ENCODE results near the gene WNT10A.

The WNT10A gene

DNA sequence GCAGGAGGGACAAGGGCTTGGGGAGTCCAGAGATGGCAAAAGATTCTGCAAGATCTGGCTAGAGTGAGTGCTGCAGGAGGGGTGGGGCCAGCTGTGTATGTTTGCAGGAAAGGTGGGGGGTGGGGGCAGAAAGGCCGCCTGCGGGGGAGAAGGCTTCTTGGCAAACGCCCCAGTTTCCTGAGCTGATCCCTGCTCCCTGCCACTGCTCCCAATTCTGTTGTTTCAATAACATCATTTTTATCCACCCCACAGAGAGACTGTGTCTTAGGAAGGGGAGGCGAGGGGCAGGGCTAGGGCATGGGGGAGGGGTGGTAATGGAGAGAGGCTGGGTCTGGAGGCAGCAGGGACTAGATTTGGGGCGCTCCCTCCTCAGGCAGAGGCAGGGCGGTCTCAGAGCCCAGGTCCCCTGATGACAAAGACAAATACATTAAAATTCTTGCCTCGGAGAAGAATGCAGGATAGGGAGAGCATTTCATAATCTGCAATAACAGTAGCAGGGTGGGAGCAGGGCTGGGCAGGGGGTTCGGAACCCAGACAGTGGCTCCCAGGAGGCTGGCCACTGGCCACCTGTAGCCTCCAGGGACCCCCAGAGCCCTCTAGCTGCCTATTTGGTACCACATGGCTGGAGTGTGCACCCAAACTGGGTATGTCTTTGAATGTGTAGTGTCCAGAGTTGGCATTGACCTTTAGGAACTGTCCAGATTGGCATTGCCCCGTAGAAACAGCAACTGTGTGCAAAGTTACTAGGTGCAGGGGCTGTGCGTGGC is 23.1 kb upstream of the WNT10A start:
- DNase-seq (ENCODE audit: low spot score), result no peak

DNA sequence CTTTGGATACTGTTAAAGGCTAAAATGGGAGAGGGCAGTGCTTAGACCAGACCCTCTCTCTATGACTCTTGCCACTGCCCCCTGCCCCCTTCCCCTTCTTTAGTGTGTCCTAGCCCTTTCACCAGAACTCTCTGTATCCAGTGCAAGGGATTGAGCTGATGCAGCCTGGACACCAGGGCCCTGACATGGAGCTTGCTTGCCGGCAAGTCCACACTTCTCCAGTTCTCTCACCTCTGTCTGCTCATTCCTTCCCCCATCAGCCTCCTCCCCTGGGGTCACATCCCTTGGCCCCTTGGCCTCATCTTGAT is 22.6 kb upstream of the WNT10A start:
- no peak for DNase-seq (ENCODE audit: low spot score)

DNA sequence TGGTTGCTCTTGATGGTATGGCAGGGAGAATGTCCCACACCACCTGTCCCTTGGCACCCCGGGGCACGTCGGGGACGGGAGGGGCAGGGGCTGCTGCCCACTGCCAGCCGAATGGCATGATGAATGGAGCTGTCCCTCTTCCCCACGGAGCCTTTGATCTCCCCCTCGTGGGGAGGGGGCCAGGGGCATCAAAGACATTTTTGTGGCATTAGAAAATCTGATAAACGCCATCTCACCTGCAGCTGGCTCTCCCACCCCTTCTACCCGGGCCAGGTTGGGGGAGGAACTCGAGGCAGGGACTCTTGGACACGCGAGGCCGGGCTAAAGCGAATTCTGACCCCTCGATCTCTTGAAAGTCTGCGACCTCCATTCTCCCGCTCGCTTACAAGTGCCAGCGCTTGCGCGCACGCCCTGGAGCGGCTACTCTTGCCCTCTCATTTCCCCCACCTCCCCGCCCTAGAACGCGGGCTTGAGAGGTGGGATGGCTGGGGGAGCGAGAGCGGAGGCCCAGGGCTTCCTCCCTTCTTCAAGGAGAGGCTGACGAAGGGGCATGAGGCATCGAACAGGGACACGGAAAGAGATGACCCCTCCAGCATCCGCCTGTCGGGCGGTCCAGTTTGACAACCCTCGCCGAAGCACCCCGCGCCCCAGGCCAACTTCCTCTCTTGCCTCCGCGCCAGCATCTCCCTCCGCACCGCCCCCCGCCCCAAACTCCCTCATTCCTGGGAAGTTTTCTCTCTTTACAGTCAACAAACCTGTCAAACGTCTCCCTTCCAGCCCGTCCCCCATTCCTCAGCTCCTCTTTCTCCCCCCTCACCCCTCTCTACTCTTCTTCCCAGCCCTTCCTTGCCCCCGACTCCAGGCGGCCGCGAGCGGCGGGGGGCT is 21.7 kb upstream of the WNT10A start:
- peak; percentile 49 for DNase-seq (ENCODE audit: low spot score)

DNA sequence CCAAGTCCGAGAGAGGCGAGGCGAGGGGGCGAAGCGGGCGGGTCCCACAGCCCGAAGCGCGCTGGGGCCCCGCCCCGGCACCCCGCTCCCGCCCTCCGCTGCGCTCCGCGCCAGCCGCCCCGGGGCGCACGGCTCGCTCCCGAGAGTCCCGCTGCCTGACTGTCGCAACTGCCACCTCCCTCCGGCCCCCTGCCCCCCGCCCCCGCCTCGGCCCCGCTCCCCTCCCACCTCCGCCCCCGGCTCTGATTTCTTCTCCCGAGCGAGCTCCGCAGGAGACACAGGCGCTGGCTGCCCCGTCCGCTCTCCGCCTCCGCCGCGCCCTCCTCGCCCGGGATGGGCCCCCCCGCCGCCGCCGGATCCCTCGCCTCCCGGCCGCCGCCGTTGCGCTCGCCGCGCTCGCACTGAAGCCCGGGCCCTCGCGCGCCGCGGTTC is 21.1 kb upstream of the WNT10A start, which contains the start of gene WNT6:
WNT6 (plus strand) TSS at position 250 of the 432 bp plus-strand sequence. CDS start 233 bp downstream, outside the sequence.
- DNase-seq (ENCODE audit: low spot score), result peak; percentile 65

DNA sequence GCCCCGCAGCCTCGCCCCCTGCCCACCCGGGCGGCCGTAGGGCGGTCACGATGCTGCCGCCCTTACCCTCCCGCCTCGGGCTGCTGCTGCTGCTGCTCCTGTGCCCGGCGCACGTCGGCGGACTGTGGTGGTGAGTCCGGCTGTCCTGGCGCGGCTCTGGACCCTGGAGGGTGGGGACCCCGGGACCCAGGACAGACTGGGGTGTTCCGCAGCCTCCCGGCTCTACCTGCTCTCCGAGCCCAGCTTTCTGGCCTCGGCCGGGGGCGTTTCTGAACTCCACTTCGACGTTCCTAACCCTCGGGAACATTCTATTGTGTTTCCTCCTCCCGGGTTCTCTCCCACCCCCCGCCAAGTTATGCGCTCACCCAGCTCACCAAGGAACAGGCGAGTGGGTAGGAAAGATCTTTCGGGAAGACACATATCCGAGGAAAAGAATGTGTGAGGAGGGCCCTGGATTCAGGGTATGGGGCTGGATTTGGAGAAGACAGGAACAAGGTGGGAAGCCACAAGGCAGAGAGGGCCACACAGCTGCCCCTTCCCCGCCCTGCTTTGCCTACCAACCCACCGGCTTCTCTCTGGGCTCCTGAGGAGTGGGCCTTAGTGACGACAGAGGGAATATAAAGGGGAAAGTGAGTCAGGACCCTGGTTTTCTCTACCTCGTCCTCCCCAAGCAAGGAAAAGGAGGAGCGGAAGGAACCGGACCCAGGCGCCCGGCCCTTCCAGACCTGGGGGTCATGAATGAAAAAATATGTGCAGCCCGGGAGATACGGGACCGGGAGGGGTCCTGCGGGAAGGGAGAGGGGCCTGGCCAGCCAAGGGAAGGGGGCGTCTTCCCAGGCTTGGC is 20.4 kb upstream of the WNT10A start:
- DNase-seq (ENCODE audit: low spot score), result peak; percentile 38

DNA sequence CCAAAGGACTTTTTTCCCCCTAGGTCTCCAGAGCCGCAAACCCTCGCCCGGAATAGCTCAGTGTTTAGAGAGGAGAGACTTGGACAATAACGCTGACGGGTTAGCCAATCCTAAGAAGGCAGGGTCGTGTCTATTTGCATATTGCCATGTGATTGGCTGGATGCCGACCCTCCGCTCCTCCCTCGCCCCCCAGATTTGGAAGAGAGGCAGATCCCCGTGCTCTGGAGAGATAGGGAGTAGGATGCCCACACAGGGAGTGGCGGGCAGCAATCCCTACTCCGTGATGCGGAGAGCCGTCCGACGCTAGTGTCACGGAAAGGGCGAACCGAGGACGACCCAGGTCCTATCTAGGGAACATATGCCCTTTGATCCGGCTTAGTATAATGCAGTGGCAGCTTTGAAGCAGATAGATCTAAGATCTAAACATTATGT is 19.7 kb upstream of the WNT10A start:
- DNase-seq (ENCODE audit: low spot score), result peak; percentile 76

DNA sequence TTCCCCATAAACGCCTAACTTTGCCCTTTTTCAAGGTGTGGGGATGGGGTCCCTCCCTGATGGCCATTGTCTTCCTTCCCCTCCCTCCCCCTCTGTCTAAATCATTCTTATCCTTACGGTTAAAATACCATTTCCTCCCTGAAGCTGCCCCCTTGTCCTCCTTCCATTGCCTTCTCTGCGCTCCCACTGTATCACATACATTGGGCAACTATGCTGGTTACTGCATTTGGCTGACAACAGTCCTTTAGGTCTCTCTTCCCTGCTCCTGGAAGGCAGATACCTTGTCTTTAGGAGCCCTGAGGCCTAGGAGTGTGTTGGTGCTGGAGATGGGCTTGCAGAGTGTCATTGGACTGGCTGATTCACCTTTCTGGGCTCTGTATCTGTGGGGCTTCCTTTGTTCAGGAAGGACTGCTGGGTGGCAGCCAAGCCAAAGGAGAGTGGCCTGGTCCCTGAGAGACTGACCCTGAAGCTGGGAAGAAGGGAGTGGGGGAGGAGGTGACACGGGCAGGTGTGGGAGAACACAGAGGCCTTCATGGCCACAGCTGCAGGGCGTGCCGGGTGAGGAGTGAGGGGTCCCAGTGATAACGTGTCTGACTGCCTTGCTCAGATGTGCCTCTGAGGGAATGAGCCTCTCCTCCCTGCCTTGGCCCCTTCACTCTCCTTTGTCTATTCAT is 18.9 kb upstream of the WNT10A start:
- peak; percentile 45 for DNase-seq (ENCODE audit: low spot score)

DNA sequence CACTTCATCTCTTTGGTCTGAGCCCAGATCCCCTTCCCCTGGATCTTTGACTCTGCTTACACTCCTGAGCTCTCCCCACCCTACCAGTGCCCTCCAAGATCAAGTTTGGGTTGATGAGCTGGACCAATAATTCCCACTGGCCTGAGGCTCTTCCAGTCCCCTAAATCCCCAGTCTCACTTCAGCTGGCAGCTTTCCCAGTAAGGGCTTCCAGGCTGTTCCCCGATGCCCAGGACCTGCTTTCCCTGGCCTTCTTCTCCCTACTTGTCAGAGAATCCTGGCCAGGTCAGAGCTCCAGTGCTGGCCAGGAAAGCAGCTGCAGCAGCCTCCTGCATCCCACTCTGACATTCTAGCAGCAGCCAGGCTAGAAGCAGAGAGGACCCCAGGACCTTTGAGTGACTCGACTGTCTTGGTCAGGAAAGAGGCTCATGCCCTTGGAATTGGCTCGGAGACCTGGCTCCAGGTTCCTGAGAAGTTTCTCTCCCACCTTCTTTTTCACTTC is 17.6 kb upstream of the WNT10A start:
- no peak for DNase-seq (ENCODE audit: low spot score)

DNA sequence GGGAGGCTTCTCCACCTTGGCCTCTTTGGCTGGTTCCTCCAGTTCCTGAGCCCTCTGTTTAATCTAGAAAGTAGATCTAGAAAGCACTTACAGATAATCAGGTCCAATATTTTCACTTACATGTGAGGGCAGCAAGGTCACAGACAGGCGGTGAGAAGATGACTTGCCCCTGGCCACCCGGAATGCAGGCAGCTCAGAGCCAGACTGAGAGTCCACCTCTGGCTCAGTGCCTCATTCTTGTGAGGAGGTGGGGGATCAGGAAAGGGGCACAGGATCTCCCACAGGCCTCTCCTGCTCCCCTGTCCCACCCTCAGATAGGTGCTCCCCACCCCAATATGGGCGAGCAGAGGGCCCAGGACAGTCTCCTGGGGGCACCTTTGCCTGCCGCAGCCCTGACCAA is 15.3 kb upstream of the WNT10A start:
- DNase-seq (ENCODE audit: low spot score), result no peak

DNA sequence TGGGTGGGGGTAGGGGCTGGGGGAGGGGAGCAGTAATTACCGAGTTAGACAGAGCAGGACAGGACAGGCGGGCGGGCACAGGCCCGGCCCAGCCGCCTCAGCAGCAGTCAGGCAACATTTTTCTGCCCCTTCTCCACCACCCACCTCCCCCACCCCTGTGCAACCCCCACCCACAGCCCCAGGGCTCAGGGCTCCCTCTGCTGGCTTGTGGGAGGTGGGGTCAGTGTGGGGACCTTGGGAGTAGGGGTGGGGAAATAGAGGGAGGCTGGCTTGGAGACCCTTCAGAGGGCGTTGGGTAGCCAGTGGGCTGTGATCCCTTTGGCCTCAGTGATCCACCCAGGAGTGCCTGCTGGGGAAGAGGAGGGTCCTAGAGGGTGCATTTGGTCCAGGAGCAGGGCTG is 14.7 kb upstream of the WNT10A start:
- DNase-seq (ENCODE audit: low spot score), result no peak

DNA sequence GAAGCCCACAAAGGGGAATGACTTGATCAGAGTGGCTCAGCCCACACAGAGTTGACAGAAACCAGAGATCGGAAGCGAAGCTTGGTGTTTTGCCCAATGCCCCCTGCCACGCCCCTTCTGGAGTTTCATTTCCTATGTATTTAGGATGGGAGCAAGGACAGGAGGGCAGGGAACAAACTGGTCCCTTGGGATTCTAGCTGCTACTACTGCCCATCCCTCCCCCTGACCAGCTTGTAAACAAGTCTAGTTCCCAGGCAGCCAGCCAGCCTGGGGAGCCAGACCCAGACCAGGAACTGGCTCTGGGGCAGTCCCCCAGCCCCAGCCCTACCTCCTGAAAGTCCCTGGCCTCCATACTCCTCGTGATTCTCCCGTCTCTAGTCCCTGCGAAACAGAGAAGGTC is 12.8 kb upstream of the WNT10A start:
- no peak for DNase-seq (ENCODE audit: low spot score)

DNA sequence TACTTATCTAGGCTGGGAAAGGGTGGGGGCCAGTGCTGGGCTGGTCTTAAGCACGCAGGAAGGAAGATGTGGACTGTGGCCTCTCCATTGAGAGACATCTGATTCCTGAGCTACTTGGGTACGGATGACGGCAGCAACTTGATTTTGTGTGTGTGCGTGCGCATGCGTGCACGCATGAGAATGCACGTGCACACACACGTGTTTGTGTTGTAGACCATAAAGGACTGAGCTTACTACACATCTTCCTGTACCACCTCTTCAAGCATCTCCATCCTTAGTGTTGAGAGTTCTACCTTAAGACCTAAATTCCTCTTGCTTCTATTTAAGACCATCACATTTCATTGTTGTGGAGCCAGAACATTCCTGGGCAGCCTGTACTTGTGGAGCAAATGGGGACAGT is 11.6 kb upstream of the WNT10A start:
- no peak for DNase-seq (ENCODE audit: low spot score)

DNA sequence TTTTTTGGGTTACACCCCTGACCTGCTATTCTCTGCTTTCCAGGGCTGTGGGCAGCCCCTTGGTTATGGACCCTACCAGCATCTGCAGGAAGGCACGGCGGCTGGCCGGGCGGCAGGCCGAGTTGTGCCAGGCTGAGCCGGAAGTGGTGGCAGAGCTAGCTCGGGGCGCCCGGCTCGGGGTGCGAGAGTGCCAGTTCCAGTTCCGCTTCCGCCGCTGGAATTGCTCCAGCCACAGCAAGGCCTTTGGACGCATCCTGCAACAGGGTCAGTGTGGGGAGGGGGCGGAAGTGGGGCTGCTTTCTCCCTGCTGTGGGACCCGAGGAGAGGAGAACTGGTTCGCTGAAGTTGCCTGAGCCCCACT is 9.7 kb upstream of the WNT10A start:
- no peak for DNase-seq (ENCODE audit: low spot score)

DNA sequence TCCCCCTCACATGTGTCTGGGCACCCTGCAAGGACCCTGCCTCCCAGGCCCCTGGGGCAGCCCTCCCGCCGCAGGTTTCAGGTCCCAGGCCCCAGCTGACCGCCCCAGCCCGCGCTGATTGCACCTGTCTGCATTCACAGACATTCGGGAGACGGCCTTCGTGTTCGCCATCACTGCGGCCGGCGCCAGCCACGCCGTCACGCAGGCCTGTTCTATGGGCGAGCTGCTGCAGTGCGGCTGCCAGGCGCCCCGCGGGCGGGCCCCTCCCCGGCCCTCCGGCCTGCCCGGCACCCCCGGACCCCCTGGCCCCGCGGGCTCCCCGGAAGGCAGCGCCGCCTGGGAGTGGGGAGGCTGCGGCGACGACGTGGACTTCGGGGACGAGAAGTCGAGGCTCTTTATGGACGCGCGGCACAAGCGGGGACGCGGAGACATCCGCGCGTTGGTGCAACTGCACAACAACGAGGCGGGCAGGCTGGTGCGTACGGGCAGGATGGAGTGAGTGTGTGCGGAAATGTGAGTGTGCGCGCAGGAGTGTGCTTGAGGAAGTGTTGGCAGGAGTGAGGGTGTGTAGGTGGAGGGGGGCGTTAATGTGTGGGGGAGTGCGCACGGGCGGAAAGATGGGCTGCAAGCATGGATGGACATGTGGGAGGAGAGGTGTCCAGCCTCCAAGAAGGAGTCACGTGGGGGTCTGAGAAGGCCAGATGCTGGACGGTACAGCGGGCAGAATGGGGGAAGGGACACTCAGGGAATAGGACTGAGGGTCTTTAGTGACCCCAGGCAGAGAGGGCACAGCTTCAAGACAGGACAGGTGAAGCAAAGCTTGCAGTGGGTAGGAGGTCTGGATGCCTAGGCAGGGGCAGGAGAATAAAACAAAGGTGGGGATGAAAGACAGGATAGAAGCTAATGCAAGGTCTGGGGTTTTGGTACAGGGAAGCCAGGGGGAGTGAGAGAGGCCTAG is 9.0 kb upstream of the WNT10A start:
- no peak for DNase-seq (ENCODE audit: low spot score)

DNA sequence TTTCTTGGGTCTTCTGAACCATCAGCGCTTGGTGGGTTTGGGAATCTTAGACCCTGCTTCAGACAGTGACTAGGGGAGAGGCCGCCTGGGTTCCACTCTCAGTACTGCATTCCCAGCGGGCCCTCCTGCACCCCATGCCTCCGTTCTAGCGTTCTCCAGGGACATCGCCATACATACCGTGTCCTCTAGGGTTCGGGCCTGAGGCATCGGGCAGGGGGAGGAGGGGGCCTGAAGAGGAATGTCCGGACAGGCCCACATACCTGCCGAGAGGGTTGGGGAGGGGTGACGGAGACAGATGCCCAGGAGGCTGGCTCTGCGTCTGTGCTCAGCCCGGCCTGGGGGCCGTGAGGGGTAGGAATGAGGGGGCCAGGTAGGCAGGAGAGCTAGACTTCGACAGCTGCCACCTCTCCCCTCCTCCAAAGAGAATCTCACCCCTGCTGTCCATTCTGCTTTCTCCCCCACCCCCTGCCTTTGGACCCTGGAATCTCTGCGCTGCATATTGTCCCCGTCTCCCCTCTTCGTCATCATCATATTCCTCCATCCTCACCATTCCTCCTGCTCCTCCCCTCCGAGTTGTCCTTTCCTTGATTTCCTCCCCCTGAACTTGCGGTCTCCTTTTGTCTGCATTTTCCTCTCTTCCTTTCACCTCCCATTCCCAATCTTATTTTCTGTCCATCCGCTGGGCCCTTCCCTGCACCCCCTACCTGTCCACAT is 7.8 kb upstream of the WNT10A start:
- no peak for DNase-seq (ENCODE audit: low spot score)

DNA sequence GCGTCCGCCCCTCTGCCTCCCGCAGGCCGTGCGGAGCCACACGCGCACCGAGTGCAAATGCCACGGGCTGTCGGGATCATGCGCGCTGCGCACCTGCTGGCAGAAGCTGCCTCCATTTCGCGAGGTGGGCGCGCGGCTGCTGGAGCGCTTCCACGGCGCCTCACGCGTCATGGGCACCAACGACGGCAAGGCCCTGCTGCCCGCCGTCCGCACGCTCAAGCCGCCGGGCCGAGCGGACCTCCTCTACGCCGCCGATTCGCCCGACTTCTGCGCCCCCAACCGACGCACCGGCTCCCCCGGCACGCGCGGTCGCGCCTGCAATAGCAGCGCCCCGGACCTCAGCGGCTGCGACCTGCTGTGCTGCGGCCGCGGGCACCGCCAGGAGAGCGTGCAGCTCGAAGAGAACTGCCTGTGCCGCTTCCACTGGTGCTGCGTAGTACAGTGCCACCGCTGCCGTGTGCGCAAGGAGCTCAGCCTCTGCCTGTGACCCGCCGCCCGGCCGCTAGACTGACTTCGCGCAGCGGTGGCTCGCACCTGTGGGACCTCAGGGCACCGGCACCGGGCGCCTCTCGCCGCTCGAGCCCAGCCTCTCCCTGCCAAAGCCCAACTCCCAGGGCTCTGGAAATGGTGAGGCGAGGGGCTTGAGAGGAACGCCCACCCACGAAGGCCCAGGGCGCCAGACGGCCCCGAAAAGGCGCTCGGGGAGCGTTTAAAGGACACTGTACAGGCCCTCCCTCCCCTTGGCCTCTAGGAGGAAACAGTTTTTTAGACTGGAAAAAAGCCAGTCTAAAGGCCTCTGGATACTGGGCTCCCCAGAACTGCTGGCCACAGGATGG is 7.1 kb upstream of the WNT10A start:
- no peak for DNase-seq (ENCODE audit: low spot score)

DNA sequence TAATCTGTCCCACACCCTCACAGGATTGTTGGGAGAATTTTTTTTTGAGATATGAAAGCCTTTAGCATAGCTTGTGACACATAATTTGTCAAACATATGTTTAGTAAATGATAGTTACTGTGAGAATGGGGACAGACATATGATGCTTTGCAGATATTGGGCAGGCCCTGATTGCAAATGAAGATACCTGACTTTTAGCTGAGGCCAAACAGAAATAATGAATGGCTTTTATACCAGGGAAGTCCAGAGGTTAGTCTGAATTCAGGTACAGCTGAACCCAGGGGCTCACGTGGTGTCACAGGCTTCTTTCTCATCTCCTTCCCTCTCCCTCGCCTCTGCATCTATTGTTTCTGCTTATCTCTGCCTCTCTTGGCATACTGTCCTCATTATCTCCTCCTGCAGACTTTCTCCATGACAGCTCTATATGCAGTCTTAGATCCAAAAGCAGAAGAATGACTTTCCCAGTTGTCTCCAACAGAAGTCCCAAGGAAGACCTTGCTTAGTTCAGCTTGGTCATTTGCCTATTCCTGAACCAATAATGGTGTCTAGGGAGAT is 4.9 kb upstream of the WNT10A start:
- DNase-seq (ENCODE audit: low spot score), result no peak

DNA sequence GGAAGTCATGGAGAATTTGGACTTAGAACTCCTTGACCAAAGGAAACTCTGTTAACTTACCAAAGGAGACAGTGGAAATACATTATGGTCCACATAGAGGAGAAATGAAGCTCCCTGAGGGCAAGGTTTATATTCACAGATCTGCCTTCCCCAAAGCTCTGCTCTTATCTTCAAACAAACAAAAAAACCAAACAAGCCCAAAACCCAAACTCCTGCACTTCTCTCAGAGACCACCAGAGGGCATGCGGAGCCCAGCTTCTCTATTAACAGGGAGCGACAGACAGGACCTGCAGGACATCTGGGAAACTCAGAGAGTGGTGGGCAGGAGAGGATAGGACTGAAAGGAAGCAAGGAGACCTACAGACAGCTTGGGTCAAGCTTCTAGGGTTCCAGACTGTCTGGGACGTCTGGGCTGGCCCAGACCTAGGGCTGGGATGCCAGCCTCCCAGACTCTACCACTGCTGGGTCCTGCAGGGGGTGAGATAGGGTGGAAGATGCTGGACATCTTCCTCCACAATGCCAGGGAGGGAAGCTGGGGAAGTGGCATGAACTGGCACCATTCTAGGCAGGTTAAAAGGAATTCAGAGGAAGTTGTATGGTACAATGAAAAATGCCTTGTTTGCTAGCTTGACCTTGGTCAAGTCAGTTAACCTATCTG is 4.0 kb upstream of the WNT10A start:
- DNase-seq (ENCODE audit: low spot score), result no peak

All from left forelimb (tissue), 1 donor.